Fibroblast of the conjunctiva (primary cell): ENCODE results near the gene HMCES.
"Not testable (repeated sequence)": the region's sequence is repeated elsewhere in the genome, so short reads cannot be mapped to it uniquely, and the experiment has no call there.

Experiments used
- DNase-seq: peaks from one replicate; pipeline ENCODE4 v3.0.0-alpha.2; 2010; ENCODE audit warnings: low read depth

HMCES gene

GRCh38 chr3:129321887-129322286 is 43.2 kb downstream of the HMCES start:
- no peak for DNase-seq

GRCh38 chr3:129323651-129324294 is 45.1 kb downstream of the HMCES start:
- no peak for DNase-seq

GRCh38 chr3:129324855-129325254 is 46.2 kb downstream of the HMCES start:
- no peak for DNase-seq

- no peak for DNase-seq
Measured at GRCh38 chr3:129325383-129325782, 46.7 kb downstream of the HMCES start.

- no peak for DNase-seq
Measured at GRCh38 chr3:129326138-129326537, 47.5 kb downstream of the HMCES start.

GRCh38 chr3:129326595-129326994 is 47.9 kb downstream of the HMCES start:
- DNase-seq: no peak

GRCh38 chr3:129327510-129327909 is 48.8 kb downstream of the HMCES start:
- DNase-seq: no peak

GRCh38 chr3:129329858-129330257 is 51.2 kb downstream of the HMCES start:
- no peak for DNase-seq

- DNase-seq: no peak
Measured at GRCh38 chr3:129330409-129330808, 51.7 kb downstream of the HMCES start.

- DNase-seq: no peak
Measured at GRCh38 chr3:129333891-129334290, 55.2 kb downstream of the HMCES start.

GRCh38 chr3:129336093-129336706 is 57.5 kb downstream of the HMCES start:
- DNase-seq: no peak

GRCh38 chr3:129337719-129338118 is 59.0 kb downstream of the HMCES start:
- not testable (repeated sequence) for DNase-seq

GRCh38 chr3:129339186-129339585 is 60.5 kb downstream of the HMCES start:
- DNase-seq: not testable (repeated sequence)

GRCh38 chr3:129339833-129340232 is 61.2 kb downstream of the HMCES start:
- not testable (repeated sequence) for DNase-seq

- DNase-seq: no peak
Measured at GRCh38 chr3:129341331-129342141, 62.9 kb downstream of the HMCES start.

GRCh38 chr3:129343643-129344360 is 65.1 kb downstream of the HMCES start:
- no peak for DNase-seq

GRCh38 chr3:129344540-129345220 is 66.0 kb downstream of the HMCES start:
- no peak for DNase-seq

- DNase-seq: no peak
Measured at GRCh38 chr3:129345281-129345680, 66.6 kb downstream of the HMCES start.

GRCh38 chr3:129345971-129346370 is 67.3 kb downstream of the HMCES start:
- no peak for DNase-seq

GRCh38 chr3:129346695-129347457 is 68.2 kb downstream of the HMCES start:
- DNase-seq: no peak

- DNase-seq: no peak
Measured at GRCh38 chr3:129347458-129347845, 68.8 kb downstream of the HMCES start.
